Ovary (tissue), 9 donors: ENCODE measurements around the gene ACAD8. TPM values are rescaled to one million over a fixed set of nuclear protein-coding genes. Genes with fewer than 3 reads are reported as not detected.
A peak's percentile ranks its signal among the peaks of the same experiment; 100 is the strongest.

Experiments used
- DNase-seq, 5 donors: peaks; one replicate each; pipeline ENCODE4 v3.0.0-alpha.2; 2019 to 2020
- H3K27ac ChIP-seq, 2 donors: fragments of 200-600 bp; one replicate each; pipeline versions ENCODE4 v1.5.1 to v1.8.0; 2019 to 2022
- H3K27me3 ChIP-seq: fragments of 200-600 bp; one replicate; pipeline ENCODE4 v1.8.0; 2022
- H3K36me3 ChIP-seq: fragments of 200-600 bp; sonication (generic); one replicate; pipeline ENCODE4 v1.5.1; 2019
- H3K4me1 ChIP-seq: one replicate; pipeline ENCODE4 v1.8.1; 2013; ENCODE audit warnings: mild to moderate bottlenecking, moderate library complexity; ENCODE audit not compliant: insufficient read depth
- H3K4me3 ChIP-seq: fragments of 200-600 bp; sonication (generic); one replicate; pipeline ENCODE4 v1.5.1; 2017
- H3K9me3 ChIP-seq, 2 donors: fragments of 200-600 bp in 1 of 2; sonication (generic) in 1 of 2; one replicate each; pipeline versions ENCODE4 v1.5.1 to v1.8.1; 2013 to 2019; ENCODE audit warnings: mild to moderate bottlenecking in 1 of 2, moderate library complexity in 1 of 2
- CTCF ChIP-seq, 3 donors: fragments of 450-650 bp in 2 of 3; fragments of 200-600 bp in 1 of 3; IDR thresholded peaks; one replicate each; pipeline versions ENCODE4 v1.5.1 to v1.8.0; 2016 to 2022; ENCODE audit warnings: antibody characterized with exemption in 3 of 3, mild to moderate bottlenecking in 1 of 3
- EP300 ChIP-seq: sonication (generic); formaldehyde crosslinking; IDR thresholded peaks from one replicate; pipeline ENCODE4 v1.6.1; 2017; ENCODE audit warnings: antibody characterized with exemption
- POLR2A ChIP-seq: fragments of 450-650 bp; IDR thresholded peaks from one replicate; pipeline ENCODE4 v1.6.1; 2017; ENCODE audit warnings: antibody characterized with exemption, mild to moderate bottlenecking, moderate library complexity
- WGBS, 3 donors: extraction: QIAGEN DNeasy Blood & Tissue Kit in 1 of 3; methylation state at CpG; one replicate each; pipeline versions ENCODE4 v1.1.5 to v1.1.7; 2013 to 2017; 5-methylcytosine and 5-hydroxymethylcytosine counted together
- intact Hi-C, 4 donors: fragments of 100-400 bp; cut with DNase I; formaldehyde crosslinking; loops; one replicate each; pipeline versions ENCODE4 v1.11.0 to v1.15.1; 2022 to 2023
- polyA plus RNA-seq, 2 donors: library from polyadenylated mRNA; stranded (reverse); fragments of 200-250 nt in 1 of 2; fragments of 350-450 nt in 1 of 2; fragmentation: Illumina TruSeq in 1 of 2; extraction: RNeasy Lipid Tissue Mini Kit (QIAGEN cat#74804) in 1 of 2; gene quantifications; one replicate each; pipeline ENCODE4 v1.2.3, GENCODE V29; 2013 to 2014
- total RNA-seq, 7 donors: library from RNA; depleted of rRNA in 2 of 7; stranded (reverse); fragments of >200 nt in 2 of 7; fragmentation: NEBNext Ultra II Directional in 3 of 7; extraction: Animal tissue kit (Norgen Biotek cat#: 25700) in 3 of 7; gene quantifications; one replicate each; pipeline versions ENCODE4 v1.1.0 to v1.2.4, GENCODE V29; 2016 to 2023
- donor health status: DM: no; HTN: no; CAD: no; lungs with moderate emphysema.
- donor health status: DM: no; HTN: no; CAD: no.
- donor health status: Bipolar disorder and iron deficiency.
- donor health status: DM: yes; HTN: yes; CAD: no.
- donor health status: DM: no; HTN: no; CAD: no.
- donor health status: DM: yes; HTN: yes; CAD: no.

The ACAD8 gene
- total and polyA plus RNA-seq, 9 donors: 14.4 to 27.5 (median 20.4) TPM

- no peaks in the 10 kb centered on the region for H3K27me3 ChIP-seq
- WGBS, 3 donors: 92 to 93% (median 92%) methylated on average over 7 of the region's 7 CpGs
- no peak for DNase-seq
- intact Hi-C loops: no loop called here
- no peaks in the 10 kb centered on the region for H3K36me3 ChIP-seq
- H3K27ac ChIP-seq: no peak overlapping the region
- no peak overlapping the region for H3K4me3 ChIP-seq
- no peaks in the 10 kb centered on the region for H3K4me1 ChIP-seq
- no peak for TF ChIP-seq POLR2A
- no peak for TF ChIP-seq EP300
- TF ChIP-seq CTCF (IDR thresholded peaks at IDR 0.05): no peak
- H3K9me3 ChIP-seq: no peaks in the 10 kb centered on the region
Observed at GRCh38 chr11:134215836-134216235, 37.5 kb upstream of the ACAD8 start.

- intact Hi-C loops: no loop called here
- H3K27ac ChIP-seq: no peak overlapping the region
- H3K4me3 ChIP-seq: no peak overlapping the region
- H3K27me3 ChIP-seq: no peaks in the 10 kb centered on the region
- 95 to 99% (median 96%) methylated on average over 3 of the region's 3 CpGs for WGBS, 3 donors
- H3K9me3 ChIP-seq: no peaks in the 10 kb centered on the region
- no peaks in the 10 kb centered on the region for H3K4me1 ChIP-seq
- no peak for TF ChIP-seq EP300
- TF ChIP-seq POLR2A: no peak
- no peak for TF ChIP-seq CTCF (IDR thresholded peaks at IDR 0.05)
- no peak for DNase-seq
- no peaks in the 10 kb centered on the region for H3K36me3 ChIP-seq
Observed at GRCh38 chr11:134216816-134217215, 36.6 kb upstream of the ACAD8 start.

- Histone ChIP-seq H3K4me1 (peaks cover 9% of the 10 kb centered on the region), H3K9me3 (no peaks in the 10 kb centered on the region), H3K27ac (no peak overlapping the region), H3K36me3 (no peaks in the 10 kb centered on the region), H3K4me3 (peak overlapping the region; percentile 60), H3K27me3 (no peaks in the 10 kb centered on the region)
- no peak for TF ChIP-seq CTCF (IDR thresholded peaks at IDR 0.05)
- TF ChIP-seq POLR2A: no peak
- TF ChIP-seq EP300: no peak
- 6 to 9% (median 6%) methylated on average over 5 of the region's 5 CpGs for WGBS, 3 donors
- intact Hi-C loops: loop anchor here in 1 of 4 donors (5.0 to 10.0 kb wide), 2 partner anchors 109 to 188 kb away; partner anchors contain the start of gene GLB1L2
- DNase-seq: no peak
Observed at GRCh38 chr11:134223121-134223520, 30.2 kb upstream of the ACAD8 start.

- H3K9me3 ChIP-seq: no peaks in the 10 kb centered on the region
- no peaks in the 10 kb centered on the region for H3K36me3 ChIP-seq
- WGBS, 3 donors: 0 to 1% (median 0%) methylated on average over 63 to 89 of the region's 89 CpGs
- H3K4me1 ChIP-seq: peaks cover 9% of the 10 kb centered on the region
- peak within 1 kb of the TSS; percentile 59 to 88 for H3K27ac ChIP-seq
- intact Hi-C loops: loop anchor here in 1 of 4 donors (5.0 to 10.0 kb wide), 2 partner anchors 108 to 189 kb away; partner anchors contain the start of gene GLB1L2
- peak; percentile 93 to 97 (median 94) for DNase-seq
- H3K4me3 ChIP-seq: peak within 1 kb of the TSS; percentile 60
- TF ChIP-seq POLR2A: peak; percentile 98
- peak in 2 of 3 donors; percentile 30 to 47 for TF ChIP-seq CTCF (IDR thresholded peaks at IDR 0.05)
- peak; percentile 87 for TF ChIP-seq EP300
- H3K27me3 ChIP-seq: no peaks in the 10 kb centered on the region
Observed at GRCh38 chr11:134223836-134224709, 29.3 kb upstream of the ACAD8 start, which contains the start of the genes NCAPD3 and VPS26B. Gene NCAPD3, minus strand, starts transcription at chr11:134223967. Its CDS starts 41 bp downstream, at chr11:134223926. Gene VPS26B, plus strand, starts transcription at chr11:134224671. Its CDS starts 452 bp downstream, at chr11:134225123.
